Vagina (tissue), 2 donors: ENCODE data around the gene DMGDH. TPM values are rescaled to one million over a fixed set of nuclear protein-coding genes. Genes with fewer than 3 reads are reported as not detected.
A peak's percentile ranks its signal among the peaks of the same experiment; 100 is the strongest.

ENCODE experiments used
- DNase-seq, 2 donors: peaks; one replicate each; pipeline ENCODE4 v3.0.0-alpha.2; 2017; ENCODE audit errors: extremely low spot score in 2 of 2
- H3K27ac ChIP-seq: fragments of 200-600 bp; sonication (generic); one replicate; pipeline ENCODE4 v1.5.1; 2019
- H3K27me3 ChIP-seq: fragments of 200-600 bp; sonication (generic); one replicate; pipeline ENCODE4 v1.5.1; 2019
- H3K36me3 ChIP-seq, 2 donors: fragments of 200-600 bp; sonication (generic); one replicate each; pipeline ENCODE4 v1.5.1; 2017 to 2019
- H3K4me1 ChIP-seq: fragments of 200-600 bp; sonication (generic); one replicate; pipeline ENCODE4 v1.5.1; 2019
- H3K4me3 ChIP-seq, 2 donors: fragments of 200-600 bp; sonication (generic); 1 replicate in 1 of 2; 2 replicates in 1 of 2; pipeline ENCODE4 v1.5.1; 2016 to 2019
- H3K9me3 ChIP-seq: fragments of 200-600 bp; sonication (generic); one replicate; pipeline ENCODE4 v1.5.1; 2019
- CTCF ChIP-seq, 3 experiments: fragments of 450-650 bp in 2 of 3; fragments of 200-600 bp in 1 of 3; sonication (generic) in 1 of 3; IDR thresholded peaks; one replicate each; pipeline ENCODE4 v1.5.1; 2017 to 2019; ENCODE audit warnings: antibody characterized with exemption in 3 of 3, mild to moderate bottlenecking in 2 of 3, moderate library complexity in 2 of 3
- POLR2A ChIP-seq, 2 donors: fragments of 450-650 bp; IDR thresholded peaks; one replicate each; pipeline ENCODE4 v1.6.1; 2017; ENCODE audit warnings: antibody characterized with exemption in 2 of 2, mild to moderate bottlenecking in 2 of 2, moderate library complexity in 2 of 2
- POLR2AphosphoS5 ChIP-seq, 2 donors: sonication (generic); formaldehyde crosslinking; IDR thresholded peaks; one replicate each; pipeline ENCODE4 v1.9.0; 2017; ENCODE audit warnings: antibody characterized with exemption in 2 of 2, mild to moderate bottlenecking in 2 of 2, low read depth in 1 of 2; ENCODE audit not compliant: insufficient read depth in 1 of 2
- intact Hi-C: fragments of 100-400 bp; cut with DNase I; formaldehyde crosslinking; loops from one replicate; pipeline ENCODE4 v1.15.1; 2023
- total RNA-seq: library from RNA; depleted of rRNA; stranded (reverse); fragments of >200 nt; gene quantifications from one replicate; pipeline ENCODE4 v1.2.3, GENCODE V29; 2016

DMGDH gene
- total RNA-seq, 1 donor from 2014 or later = 4.2 TPM

GRCh38 chr5:79077680-79078365 lies 8.3 kb upstream of the DMGDH start:
- no peaks in the 10 kb centered on the region for H3K27me3 ChIP-seq
- no peak for DNase-seq
- H3K4me3 ChIP-seq = no peak overlapping the region
- no peaks in the 10 kb centered on the region for H3K36me3 ChIP-seq
- no peaks in the 10 kb centered on the region for H3K4me1 ChIP-seq
- no peak for TF ChIP-seq CTCF (IDR thresholded peaks at IDR 0.05)
- TF ChIP-seq POLR2AphosphoS5 (IDR thresholded peaks at IDR 0.05; ENCODE audit: insufficient read depth in 1 of 2, low read depth in 1 of 2) = no peak
- TF ChIP-seq POLR2A (IDR thresholded peaks at IDR 0.05) = no peak
- H3K9me3 ChIP-seq = peaks cover 4% of the 10 kb centered on the region
- no peak overlapping the region for H3K27ac ChIP-seq
- intact Hi-C loops = no loop called here

GRCh38 chr5:79076819-79077218 lies 7.3 kb upstream of the DMGDH start:
- H3K36me3 ChIP-seq = no peaks in the 10 kb centered on the region
- H3K27ac ChIP-seq = no peak overlapping the region
- H3K9me3 ChIP-seq = peaks cover 4% of the 10 kb centered on the region
- H3K27me3 ChIP-seq = no peaks in the 10 kb centered on the region
- no peaks in the 10 kb centered on the region for H3K4me1 ChIP-seq
- intact Hi-C loops = no loop called here
- H3K4me3 ChIP-seq = no peak overlapping the region
- no peak for TF ChIP-seq POLR2A (IDR thresholded peaks at IDR 0.05)
- no peak for TF ChIP-seq POLR2AphosphoS5 (IDR thresholded peaks at IDR 0.05; ENCODE audit: insufficient read depth in 1 of 2, low read depth in 1 of 2)
- no peak for TF ChIP-seq CTCF (IDR thresholded peaks at IDR 0.05)
- no peak for DNase-seq

- Histone ChIP-seq H3K9me3 (peaks cover 4% of the 10 kb centered on the region), H3K4me3 (no peak overlapping the region), H3K4me1 (no peaks in the 10 kb centered on the region), H3K27ac (no peak overlapping the region), H3K36me3 (no peaks in the 10 kb centered on the region), H3K27me3 (no peaks in the 10 kb centered on the region)
- TF ChIP-seq POLR2A (IDR thresholded peaks at IDR 0.05) (no peak), CTCF (IDR thresholded peaks at IDR 0.05) (no peak)
- intact Hi-C loops = no loop called here
- DNase-seq = no peak
Measured at GRCh38 chr5:79075646-79076426, 6.4 kb upstream of the DMGDH start.

GRCh38 chr5:79074641-79075040 lies 5.2 kb upstream of the DMGDH start:
- no peak for DNase-seq
- Histone ChIP-seq H3K27ac (no peak overlapping the region), H3K9me3 (peaks cover 4% of the 10 kb centered on the region), H3K4me3 (no peak overlapping the region), H3K4me1 (no peaks in the 10 kb centered on the region), H3K27me3 (no peaks in the 10 kb centered on the region), H3K36me3 (no peaks in the 10 kb centered on the region)
- intact Hi-C loops = no loop called here
- no peak for TF ChIP-seq POLR2AphosphoS5 (IDR thresholded peaks at IDR 0.05; ENCODE audit: insufficient read depth in 1 of 2, low read depth in 1 of 2)

GRCh38 chr5:79070350-79070667 lies 835 bp upstream of the DMGDH start:
- no peak overlapping the region for H3K27ac ChIP-seq
- intact Hi-C loops = no loop called here
- H3K4me1 ChIP-seq = peaks cover 4% of the 10 kb centered on the region
- H3K9me3 ChIP-seq = peaks cover 4% of the 10 kb centered on the region
- peak overlapping the region; percentile 39 to 41 for H3K4me3 ChIP-seq
- H3K27me3 ChIP-seq = no peaks in the 10 kb centered on the region
- no peaks in the 10 kb centered on the region for H3K36me3 ChIP-seq
- no peak for DNase-seq
- no peak for TF ChIP-seq POLR2AphosphoS5 (IDR thresholded peaks at IDR 0.05; ENCODE audit: insufficient read depth in 1 of 2, low read depth in 1 of 2)
- no peak for TF ChIP-seq POLR2A (IDR thresholded peaks at IDR 0.05)
- no peak for TF ChIP-seq CTCF (IDR thresholded peaks at IDR 0.05)
